GM19395 (cell line): ENCODE measurements around the gene ELL.

ENCODE experiments used
- ATAC-seq: cut with Tn5 transposase; IDR thresholded peaks from one replicate; pipeline ENCODE4 v1.9.1; 2021; ENCODE audit warnings: mild to moderate bottlenecking, moderate library complexity; ENCODE audit not compliant: unreplicated experiment

ELL gene

DNA sequence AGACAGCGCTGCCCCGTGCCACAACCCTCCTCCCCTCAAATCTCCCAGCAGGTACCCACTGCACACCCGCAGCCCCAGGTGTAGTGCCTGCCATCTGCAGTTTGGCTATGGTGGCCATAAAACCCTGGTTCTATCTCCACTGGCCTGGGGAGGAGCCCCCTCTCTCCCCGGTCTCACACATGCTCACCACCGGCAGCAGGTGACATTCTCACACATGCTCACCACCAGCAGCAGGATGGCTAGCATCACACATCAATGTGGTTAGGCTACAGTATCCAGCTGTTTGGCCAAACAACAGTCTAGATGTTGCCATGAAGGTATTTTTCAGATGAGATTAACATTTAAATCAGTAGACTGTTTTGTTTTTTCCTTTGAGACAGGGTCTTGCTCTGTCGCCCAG is 31.1 kb downstream of the ELL start:
- ATAC-seq = no peak

DNA sequence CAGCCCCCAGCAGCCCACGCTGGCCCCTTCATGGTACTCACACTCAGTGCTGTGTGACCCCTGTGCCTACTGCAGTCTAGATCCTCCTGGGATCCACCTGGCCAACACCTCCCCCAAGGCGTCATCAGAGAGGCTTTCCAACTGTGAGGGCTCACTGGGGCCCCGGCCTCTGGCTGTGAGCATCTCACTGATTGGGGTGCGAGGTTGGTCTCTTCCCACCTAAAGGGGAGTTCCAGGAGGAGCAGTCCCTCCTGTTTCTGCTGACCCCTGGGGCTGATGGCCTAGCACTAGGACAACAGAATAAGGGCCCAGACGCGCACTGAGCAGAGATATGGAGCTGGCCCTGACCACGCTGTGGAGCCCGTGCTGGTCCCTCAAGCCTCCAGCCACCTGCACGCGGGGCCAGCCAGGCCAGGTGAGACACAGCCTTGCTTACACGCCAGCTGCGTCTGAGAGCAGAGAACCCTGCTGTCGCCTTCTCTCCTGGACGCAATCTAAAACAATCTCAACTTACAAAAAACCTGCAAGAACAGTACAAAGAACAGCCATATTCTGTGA is 32.2 kb downstream of the ELL start:
- ATAC-seq = no peak

DNA sequence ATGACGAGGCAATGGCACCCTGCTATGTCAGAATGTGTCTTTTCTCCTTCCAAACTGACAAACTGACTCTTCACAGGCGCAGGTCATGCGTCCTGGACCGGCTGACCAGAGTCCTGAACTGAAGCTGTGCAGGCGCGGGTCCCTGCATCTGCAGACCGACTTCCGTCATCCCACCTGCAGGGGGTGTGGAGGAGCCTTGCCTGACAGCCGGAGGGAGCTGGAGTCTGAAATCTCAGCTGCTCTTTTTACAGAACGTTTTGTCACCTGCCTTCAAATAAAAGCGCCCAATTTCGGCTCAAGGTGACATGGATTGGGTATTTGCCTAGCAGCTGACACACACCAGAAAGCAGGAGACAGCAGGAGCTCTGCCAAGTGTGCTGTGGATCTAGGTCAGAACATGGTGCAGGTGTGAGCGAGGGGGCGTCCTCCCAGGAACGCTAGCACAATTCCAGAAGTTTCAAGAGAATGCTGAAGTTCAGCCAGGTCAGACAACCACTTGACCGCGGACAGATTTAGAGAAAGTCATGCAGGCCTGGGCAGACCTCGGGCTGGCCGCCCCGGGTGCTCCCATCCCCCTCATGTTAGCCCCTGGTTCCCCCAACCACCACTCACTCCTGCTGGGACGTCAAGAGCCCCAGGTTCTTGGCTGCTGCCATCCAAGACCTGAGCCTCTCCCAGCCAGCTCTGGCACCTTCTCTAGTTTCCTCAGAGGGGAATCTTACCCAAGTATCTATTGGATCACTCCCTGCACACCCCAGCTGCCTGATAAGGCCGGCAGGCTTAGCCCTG is 32.8 kb downstream of the ELL start:
- ATAC-seq = no peak

DNA sequence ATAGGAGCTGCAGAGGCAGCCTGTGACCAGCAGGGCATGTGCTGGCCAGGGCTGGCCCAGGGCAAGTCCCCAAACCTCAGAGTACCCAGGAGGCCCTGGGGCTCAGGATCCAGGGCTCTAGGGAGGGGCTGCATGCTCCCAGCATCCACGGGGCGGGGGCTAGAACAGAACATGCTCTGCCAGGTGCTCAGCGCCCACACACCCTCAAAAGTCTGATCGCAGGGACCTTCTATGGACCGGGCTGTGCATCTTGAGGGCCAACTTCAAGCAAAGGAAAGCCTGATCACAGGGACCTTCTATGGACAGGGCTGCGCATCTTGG is 33.5 kb downstream of the ELL start:
- no peak for ATAC-seq

DNA sequence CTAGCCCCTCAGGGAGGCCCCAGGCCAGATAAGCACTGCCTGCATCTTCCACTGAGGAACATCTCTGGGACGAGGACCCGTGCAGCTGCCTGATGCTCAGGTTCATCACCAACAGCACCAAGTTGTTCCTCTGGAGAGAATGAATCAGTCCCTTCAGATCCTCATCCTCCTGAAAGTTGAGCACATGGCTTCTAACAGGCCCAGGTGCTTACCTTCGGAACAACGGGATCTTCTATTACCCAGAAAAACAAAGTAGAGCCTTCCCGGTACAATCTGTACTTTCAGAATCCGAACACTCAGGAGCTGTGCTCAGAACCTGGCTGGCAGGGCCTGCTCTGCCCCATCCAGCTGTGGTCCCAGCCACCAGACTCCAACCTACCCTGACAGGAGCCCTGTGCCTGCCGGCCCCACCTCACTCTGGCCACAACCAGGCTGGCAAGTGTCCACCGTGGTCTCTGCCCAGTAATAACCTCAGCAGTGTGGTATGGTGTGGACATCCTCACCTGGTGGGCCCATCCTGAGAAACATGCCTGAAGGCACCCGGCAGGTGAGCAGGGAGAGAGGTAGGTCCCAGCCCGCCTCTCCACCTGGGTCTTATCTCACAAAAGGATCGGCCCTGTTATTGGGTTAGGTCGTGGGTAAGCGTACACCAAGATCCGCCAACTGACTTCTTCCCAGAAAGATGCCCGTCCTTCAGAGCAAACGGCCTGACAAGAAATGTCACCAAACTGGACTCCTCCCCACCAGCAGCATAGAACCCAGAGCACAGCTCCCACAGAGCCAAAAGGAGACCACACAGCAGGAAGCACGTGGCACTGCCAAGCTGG is 34.1 kb downstream of the ELL start:
- no peak for ATAC-seq

DNA sequence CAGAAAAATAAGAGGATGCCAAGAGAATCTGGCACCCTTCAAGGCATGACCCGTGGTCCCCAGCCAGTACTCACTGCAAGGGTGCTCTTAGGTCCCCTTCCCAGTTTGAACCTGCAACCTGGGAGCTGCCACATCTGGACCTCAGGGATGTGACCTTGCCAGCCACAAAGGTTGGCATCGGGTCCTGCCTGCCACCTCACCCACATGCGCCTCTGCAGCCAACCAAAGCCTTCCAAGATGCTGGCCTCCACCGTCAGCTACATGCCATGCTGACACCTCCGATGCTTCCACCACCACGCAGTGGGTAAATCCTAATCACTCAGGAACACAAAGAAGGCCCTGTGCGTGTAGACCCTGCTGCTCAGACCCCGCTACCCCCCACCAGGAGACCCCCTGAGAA is 35.1 kb downstream of the ELL start:
- no peak for ATAC-seq

DNA sequence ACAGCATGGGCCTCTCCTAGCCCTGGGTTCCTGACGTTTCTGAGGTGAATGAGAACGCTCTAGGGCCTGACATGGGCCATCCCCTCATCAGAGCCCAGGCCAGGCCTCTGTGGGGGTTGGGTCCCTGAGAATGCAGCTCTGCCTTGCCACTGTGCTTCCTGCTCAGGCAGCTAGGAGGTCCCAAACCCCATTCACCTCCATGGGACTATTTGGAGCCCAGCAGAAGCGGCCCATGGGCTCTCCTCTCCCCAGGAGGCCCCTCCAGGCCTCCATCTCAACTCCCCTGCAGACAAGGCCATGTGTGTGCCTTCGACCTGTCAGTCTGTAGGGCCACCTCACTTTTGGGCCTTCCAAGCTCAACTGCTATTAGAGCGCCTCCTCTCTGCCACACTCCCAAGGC is 36.9 kb downstream of the ELL start:
- ATAC-seq = no peak

DNA sequence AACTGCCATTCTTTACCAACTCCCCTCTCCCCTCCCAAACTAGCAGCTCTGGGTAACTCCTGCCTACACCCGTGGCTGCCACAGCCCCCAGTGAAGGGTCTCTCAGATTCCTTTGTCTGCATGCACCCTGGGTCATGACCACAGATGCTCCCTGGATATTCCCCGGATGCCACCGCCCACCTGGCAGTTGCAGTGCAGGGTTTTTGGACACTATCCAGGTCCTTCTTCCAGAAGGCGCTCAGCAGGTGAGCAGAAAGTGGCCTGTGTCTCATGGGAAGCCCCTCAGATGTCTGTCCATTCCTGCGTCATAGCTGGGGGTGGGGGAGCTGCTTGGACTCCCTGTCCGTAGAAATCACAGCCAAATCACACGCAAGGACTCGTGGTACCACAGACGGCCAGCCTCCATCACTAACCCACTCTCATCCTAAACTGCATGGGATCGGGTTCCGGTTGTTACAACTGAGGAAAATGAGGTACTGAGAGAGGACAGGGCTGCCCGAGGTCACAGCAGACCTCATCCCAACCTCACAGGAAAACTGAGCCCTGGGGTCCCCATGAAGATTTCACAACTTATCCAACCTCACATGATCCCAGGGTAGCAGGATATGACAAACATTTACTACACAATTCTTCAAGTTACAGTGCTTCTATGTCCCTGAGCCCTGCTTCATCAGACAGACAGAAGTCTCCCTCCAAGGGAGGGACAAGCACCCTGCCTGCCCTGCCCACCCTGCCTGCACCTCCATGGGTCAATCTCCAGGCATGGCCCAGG is 38.6 kb downstream of the ELL start:
- no peak for ATAC-seq

DNA sequence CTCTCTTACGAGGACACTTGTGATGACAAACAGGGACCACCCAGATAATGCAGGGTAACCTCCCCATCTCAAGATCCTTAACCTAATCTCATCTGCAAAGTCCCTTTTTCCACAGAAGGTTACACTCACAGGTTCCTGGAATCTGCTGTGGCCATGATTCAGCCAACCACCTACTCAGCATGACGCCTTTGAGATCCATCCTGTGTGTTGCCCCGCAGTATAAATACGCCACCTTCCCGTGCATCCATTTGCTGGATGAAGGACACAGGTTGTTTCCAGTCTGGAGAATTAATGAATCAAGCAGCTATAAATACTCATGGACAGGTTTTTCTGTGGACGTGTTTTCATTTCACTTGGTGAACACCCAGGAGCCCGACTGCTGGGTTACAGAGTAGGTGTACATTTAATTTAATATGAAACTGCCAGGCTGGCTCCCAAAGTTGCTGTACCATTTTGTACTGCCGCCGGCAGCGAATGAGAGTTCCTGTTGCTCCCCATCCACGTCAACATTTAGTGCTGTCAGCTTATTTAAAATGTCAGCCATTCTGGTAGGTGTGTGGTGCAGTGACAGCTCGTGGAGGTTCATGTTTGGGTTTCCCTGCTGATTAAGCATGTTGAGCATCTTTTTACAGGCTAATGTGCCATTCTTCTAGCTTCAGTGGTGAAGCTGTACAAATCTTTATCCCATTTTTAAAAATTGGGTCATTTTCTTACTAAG is 40.2 kb downstream of the ELL start:
- no peak for ATAC-seq

DNA sequence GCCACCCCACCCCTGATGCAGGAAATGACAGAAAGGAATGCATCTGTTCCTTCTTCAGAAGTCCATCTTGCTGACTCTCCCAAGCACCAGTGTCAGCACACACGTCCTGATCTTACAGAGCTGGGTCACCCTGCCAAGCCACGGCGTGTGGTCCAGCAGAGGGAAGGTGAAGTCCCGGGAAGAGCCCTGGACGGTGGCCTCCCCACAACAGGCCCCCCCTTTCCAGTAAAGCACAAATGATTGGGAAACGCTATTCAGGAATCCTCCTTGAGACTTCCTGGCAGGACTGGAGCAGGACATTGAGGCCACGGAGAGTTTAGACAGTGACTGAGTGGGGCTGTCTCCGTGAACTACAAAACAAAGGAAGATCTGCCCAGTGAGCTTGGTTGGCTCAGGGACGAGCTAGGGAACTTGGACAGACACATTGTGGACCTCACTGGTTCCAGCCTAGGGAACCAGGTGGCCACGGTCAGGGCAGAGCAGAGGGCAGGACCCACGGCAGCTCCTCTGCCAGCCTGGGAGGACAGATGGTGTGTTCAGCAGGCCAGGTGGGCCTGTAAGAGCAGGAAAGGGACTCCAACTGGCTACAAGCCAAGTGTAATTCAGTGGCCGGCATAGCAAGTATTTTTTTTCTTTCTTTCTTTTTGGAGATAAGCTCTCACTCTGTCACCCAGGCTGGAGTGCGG is 41.7 kb downstream of the ELL start:
- ATAC-seq = no peak

DNA sequence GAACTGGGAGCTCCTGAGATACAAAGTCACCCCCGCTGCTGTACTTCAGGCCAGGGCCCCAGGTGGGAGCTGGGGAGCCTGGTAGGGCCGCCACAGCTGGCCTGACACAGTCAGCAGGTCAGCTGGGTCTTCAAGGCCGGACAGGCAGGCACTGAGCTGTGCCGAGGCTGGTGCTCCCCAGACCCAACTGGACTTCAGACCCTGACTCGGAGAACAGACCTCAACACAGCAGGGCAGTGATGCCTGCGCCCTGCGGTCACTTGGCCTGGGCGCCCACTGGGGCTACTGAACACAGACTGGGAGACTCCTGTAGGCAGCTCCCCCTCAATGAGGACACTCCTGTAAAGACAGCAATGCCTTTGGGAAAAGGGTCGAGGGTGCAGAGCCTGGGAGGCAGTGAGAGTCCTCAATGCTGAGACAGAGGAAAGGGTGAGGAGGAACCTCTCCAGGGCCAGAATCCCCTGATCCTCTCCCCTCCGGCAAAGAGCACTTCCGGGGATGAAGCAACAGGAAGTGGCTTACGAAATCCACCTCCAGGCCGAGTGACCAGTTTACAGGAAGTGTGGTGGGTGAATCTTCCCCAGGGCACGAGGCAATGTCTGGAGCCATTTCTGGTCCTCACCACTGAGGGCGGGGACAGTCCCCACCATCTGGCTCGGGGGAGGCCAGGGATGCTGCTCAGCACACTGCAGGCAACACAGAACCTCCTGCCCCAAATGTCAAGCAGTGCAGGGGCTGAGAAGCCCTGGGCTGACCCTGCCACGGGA is 43.1 kb downstream of the ELL start:
- peak; percentile 75 for ATAC-seq

DNA sequence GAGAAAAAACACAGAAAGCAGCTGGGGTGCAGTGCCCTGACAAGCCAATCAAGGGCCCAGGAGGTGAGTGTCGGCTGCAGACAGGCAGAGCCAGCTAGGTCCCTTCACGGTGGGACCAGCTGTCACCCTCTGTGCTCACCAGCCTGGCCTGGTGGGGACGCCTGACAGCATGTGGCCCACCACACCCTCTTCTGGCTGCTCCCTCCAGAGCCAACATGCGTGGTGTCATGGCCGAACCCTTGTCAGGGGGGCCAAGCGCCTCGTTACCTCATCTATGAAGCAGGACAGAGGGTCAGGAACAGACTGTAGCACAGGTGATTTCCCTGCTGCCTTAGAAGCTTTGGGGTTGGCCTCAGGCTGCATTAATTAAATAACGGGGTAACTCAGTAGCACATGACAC is 43.9 kb downstream of the ELL start:
- no peak for ATAC-seq

DNA sequence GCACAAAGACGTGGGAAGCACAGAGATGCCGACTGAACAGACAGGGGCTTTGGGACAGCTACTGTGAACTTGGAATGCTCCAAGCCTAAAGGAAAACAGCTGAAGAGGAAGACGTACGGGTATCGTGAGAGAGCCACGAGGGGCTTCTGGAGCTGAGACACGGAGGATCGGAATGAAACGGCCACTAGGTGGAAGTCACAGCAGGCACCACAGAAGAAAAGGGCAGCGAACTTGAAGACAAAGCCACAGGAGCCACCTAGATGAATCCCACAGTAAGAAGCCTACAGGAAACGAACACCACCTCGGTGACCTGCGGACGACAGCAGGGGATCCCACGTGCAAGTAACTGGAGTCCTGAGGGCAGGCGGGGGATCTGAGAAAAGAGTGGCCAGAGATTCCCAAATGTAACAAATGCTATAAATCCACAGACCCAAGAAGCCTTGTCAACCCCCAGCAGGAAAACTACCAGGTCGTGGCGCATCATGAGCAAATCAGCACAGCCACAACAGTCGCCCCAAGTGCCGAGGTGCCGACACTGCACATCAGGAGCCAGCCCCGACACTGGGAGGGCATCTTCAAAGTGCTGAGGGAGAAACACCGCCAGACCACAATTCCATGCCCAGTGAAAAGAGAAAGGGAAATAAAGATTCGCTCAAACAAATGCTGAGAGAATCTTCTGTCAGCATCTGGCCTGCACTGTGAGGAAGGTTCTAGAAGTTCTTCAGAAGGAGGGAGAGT is 44.7 kb downstream of the ELL start:
- ATAC-seq = no peak

DNA sequence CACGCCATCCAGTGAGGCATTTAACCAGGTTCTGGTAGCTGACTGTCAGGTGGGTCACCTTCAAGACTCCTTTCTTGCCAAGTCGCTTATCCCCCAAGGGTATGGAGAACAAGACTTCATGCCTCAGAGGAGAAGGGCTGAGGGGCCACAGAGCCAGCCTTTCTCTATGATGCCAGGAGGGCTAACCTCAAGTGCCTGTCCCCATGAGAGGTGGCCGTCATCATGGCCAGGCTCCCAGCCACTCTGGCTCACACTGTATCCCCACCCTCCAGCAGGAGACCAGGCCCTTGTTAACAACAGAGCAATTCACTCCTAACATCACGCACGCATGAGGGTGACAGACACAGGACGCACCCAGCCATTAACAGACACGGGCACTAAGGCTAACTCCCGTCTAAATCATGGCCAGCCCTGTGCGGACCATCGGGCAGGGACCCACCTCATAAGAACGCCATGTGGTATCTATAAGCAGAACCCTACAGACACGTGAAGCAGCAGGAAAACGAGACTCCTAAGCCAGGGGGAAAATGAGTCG is 45.3 kb downstream of the ELL start:
- ATAC-seq = no peak

DNA sequence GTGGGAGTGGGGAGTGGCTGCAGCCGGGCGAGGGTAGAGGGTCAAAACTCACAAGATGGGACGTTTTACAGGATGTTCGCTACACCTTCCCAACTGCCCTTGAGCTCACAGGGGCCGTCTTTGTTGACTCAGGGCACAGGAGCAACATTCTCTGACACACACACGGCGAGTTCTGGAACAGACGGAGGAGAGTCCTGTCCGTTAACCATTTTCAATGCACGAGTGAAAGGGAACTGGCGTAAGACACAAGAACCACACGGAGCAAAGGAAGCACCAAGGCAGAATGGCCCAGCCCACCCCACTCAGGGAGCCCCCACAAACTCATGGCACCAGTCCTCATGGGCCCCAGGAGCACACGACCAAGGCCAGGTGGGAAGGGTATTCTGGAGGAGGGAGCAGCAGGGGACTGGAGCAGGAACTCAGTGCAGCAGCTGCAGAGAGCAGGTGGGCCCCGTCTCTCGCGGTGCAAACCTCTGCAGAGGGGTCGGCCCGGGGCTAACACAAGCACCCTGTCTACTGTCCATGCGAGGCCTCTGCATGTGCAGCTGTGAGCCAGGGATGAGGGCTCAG is 46.0 kb downstream of the ELL start:
- ATAC-seq = no peak

DNA sequence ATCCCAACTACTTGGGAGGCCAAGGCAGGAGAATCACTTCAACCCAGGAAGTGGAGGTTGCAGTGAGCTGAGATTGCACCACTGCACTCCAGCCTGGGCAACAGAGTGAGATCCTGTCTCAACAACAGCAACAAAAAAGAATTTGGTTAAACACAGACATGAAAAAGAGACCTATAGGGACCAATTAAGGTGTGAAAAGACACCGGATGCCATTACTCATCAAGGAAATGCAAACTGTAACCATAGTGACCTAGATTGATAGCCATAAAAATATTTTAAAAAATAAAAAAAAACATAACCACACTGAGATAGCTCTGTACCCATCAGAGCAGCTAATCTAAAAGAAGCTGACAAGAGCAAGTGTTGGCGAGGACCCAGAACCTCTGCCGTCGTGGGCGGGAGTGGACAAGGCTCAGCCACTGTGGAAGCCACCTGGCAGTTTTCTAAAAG is 46.8 kb downstream of the ELL start:
- no peak for ATAC-seq

DNA sequence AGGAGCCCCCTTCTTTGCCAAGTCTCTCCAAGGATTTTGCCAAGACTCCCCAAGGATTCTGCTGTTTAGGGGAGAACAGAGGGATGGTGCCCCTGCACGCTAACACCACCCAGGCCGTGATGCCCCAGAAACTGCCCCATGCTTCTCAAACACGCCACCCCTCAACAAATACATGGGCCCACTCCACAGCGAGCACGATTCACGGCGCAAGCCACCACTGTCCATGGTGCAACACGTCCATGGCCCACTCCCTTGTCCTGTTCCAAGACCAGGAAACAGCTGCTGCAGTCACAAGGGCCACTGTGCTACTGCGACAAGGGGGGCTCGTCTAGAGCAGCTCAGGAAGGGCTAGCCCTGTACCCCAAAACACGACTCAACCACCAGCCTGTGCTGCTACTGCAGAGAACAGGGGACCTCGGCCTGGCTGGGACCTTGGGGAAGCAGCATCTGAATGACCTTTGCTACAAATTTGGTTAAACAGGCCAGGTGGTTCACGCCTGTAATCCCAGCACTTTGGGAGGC is 47.4 kb downstream of the ELL start:
- ATAC-seq = no peak

DNA sequence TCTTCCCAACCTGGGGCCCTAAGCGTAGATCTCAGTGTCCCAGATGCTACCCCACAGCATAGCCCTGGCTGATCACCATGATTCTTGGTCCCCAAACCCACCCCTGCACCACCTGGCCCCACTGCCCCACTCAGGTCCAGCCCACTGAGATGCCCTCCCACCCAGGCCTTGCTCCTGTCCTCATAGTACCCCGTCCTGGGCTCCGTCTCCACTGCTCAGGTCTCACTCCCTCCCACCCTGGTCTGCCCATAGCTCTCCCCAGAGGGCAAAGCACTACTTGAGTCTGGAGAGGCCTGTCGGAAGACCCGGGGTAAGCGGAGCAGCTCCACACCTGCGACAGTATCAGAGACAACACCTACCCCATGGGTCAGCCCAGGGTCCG is 48.2 kb downstream of the ELL start:
- no peak for ATAC-seq
